GM12874 (cell line): ENCODE results near the gene LRRTM1.

Experiments
- CTCF ChIP-seq: IDR thresholded peaks from 2 replicates; pipeline ENCODE4 v1.5.1; 2011; ENCODE audit warnings: low read depth, mild to moderate bottlenecking, control low read depth, low read length, moderate library complexity; ENCODE audit not compliant: insufficient read depth

Gene LRRTM1

GRCh38 chr2:80302001-80302313 lies 2.6 kb downstream of the LRRTM1 start:
- no peak for TF ChIP-seq CTCF

GRCh38 chr2:80300954-80301353 lies 3.6 kb downstream of the LRRTM1 start:
- no peak for TF ChIP-seq CTCF

DNA sequence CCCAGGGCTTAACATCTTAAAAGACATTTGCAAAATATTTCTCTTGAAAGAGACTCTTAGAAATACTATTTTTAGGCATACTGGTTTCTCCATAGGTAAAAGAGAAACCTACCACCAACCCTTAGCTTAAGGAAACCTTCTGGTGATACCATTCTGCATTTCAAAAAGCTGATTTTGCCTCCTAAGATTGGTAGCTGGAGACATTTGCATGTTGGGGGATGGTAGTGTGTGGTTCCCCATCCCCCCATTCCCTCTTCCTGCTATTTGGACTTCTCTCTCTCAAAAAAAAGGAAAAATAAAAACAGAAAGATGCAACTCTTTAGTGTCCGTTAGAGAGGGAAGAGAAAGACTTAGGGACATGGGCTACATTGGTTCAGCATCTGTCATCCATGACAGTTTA lies 4.2 kb downstream of the LRRTM1 start:
- no peak for TF ChIP-seq CTCF

DNA sequence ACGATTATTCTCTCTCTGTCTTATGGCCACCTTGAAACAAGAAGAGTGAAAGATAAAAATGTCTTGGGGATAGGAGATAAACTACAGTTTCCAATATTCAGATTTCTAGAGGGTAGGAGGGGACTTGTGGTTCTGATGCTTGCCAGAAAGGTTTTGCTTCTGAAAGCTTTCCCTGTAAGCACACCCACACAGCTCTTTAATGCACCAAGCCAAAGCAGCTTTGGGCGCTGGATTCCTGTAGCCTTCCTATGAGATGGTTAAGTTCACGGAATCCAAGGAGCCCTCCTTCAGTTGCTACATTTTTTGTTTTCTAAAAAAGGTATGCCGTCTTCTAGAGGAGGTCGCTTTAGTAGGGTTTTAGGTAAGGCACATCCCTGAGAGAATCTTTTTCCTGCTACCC lies 4.9 kb downstream of the LRRTM1 start:
- no peak for TF ChIP-seq CTCF

DNA sequence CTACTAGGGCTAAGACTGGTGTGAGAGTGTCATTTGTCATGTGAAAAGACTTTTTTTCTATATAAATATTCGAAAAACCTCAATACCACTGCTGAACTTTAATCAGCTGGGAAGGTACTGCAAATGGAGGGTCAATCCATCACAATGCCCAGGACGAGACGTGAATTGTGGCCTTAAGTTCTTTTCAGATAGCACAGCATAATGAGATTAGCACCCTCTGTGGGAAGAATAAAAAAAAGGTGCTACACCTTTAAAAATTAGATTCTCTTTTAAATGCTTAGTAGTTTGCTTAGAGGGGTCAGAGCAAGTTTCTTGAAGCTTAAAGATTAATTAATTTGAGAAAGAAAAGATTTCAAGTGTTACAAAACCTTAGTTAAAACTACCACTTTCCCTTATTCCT lies 5.6 kb downstream of the LRRTM1 start:
- no peak for TF ChIP-seq CTCF

- TF ChIP-seq CTCF, result no peak
Observed at GRCh38 chr2:80293039-80293438, 11.5 kb downstream of the LRRTM1 start.

DNA sequence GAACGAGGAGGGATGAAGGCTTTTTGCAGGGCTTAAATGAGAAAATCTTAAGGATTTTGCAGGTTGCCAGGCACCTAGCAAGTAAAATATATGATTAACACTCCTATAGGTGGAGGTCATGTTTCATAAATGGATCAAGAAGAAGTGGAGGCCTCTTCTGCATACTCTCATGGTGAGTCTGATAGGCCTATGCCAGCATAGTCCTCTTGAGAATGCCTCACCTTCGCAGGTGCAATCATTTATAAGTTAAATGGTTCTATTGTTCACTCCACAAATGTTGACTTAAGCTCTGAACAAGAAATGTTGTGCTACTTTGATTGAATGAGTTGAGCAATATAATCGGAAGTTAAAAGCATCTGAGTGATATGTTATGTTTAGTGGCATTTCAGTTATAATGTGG lies 12.1 kb downstream of the LRRTM1 start:
- TF ChIP-seq CTCF, result no peak

GRCh38 chr2:80291656-80292055 lies 12.9 kb downstream of the LRRTM1 start:
- no peak for TF ChIP-seq CTCF
